ENCODE data around the gene PTPRJ. TPM values are rescaled to one million over a fixed set of nuclear protein-coding genes. Genes with fewer than 3 reads are reported as not detected.

The PTPRJ gene
- total and polyA plus RNA-seq, 9 of the 15 experiments (the other 6 are each of a cell fraction or from before 2014, with no cell fraction given), result 0.56 to 10.7 (median 4.8) TPM

DNA sequence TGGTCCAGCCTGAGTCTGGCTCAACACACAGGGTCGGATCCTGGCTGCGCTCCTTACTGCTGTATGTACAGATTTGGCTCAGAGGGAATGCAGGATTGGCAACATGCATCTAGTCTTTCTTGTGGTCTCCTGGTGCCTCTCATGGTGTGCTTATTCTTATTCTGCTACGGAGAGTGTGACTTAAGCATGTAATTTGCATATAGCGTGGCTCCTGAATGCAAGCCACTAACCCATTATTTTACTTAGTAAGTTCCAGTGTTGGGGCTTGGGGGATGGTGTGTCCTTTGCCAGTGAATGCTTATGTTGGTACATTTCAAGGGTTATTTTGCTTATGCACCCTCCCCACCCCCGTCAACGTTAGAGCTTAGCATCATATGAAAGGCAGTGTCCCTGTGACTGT lies 51.2 kb downstream of the PTPRJ start:
- POLR2A ChIA-PET, result interaction anchor here (1.3 kb wide), 1 partner anchor 12 kb away, joined by 4 read pairs; no protein-coding TSS in a partner anchor
- Histone ChIP-seq H4K20me1 (replicated peaks; ENCODE audit: control insufficient read depth, insufficient read depth, low read length) (no peaks in the 10 kb centered on the region), H2AFZ (ENCODE audit: low read depth, low read length) (no peak overlapping the region), H3K36me3 (ENCODE audit: control insufficient read depth, insufficient read depth, low read length) (no peaks in the 10 kb centered on the region), H3K27me3 (ENCODE audit: control insufficient read depth in 2 of 2, insufficient read depth in 2 of 2, low read length in 2 of 2) (no peaks in the 10 kb centered on the region), H3K4me2 (ENCODE audit: insufficient read depth, low read length) (no peak overlapping the region), H3K4me1 (replicated peaks in 1 of 2; ENCODE audit: control insufficient read depth in 2 of 2, insufficient read depth in 2 of 2, low read length in 2 of 2) (no peaks in the 10 kb centered on the region; a peak in 2 of 5 replicates), H3K9me3 (replicated peaks; ENCODE audit: control insufficient read depth, insufficient read depth, low read depth, low read length) (no peaks in the 10 kb centered on the region), H3K79me2 (ENCODE audit: control insufficient read depth, insufficient read depth, low read length) (no peaks in the 10 kb centered on the region), H3K9ac (ENCODE audit: insufficient read depth in 1 of 2, low read depth in 2 of 2, low read length in 2 of 2) (no peak overlapping the region), H3K27ac (ENCODE audit: extremely low read depth, low read depth, low read length) (no peak overlapping the region), H3K9me1 (ENCODE audit: control insufficient read depth, insufficient read depth, low read length) (no peaks in the 10 kb centered on the region), H3K4me3 (no peak overlapping the region)
- intact Hi-C loops (cut with micrococcal nuclease), result no loop called here
- ATAC-seq, result no peak
- no TSS peak for BruUV-seq (replicated peaks)
- CTCF ChIA-PET (ENCODE audit: low intra/inter-chr PET ratio), result no interaction called here
- no peak for FAIRE-seq
- WGBS (ENCODE audit: insufficient coverage, low coverage, missing lambda C conversion rate), result 75% methylated on average over 6 of the region's 6 CpGs
- in situ Hi-C loops (cut with MboI), result no loop called here
- no peak for DNase-seq (ENCODE audit: extremely low read depth in 1 of 4, low spot score in 3 of 4)
- TF ChIP-seq MYC (IDR thresholded peaks at IDR 0.05; ENCODE audit: low read depth, low read length) (no peak), MYC (CRISPR knock-in tag; IDR thresholded peaks at IDR 0.05; ENCODE audit: borderline replicate concordance, low read depth) (no peak), RBM34 (IDR thresholded peaks at IDR 0.05; ENCODE audit: borderline replicate concordance, insufficient read depth, low read length) (no peak), SUPT5H (IDR thresholded peaks at IDR 0.05) (no peak), ZNF354B (CRISPR knock-in tag; IDR thresholded peaks at IDR 0.05) (no peak), FUS (optimal IDR thresholded peaks at IDR 0.05; ENCODE audit: low read depth, low read length) (no peak), POLR2AphosphoS5 (IDR thresholded peaks at IDR 0.05; ENCODE audit: control insufficient read depth, insufficient read depth, low read depth, low read length) (no peak), HNRNPL (IDR thresholded peaks at IDR 0.05; ENCODE audit: low read depth, low read length) (no peak), ZNF12 (CRISPR knock-in tag; IDR thresholded peaks at IDR 0.05) (no peak), ZNF184 (CRISPR knock-in tag; IDR thresholded peaks at IDR 0.05) (no peak), SOX6 (IDR thresholded peaks at IDR 0.05) (no peak), ZNF644 (tag; IDR thresholded peaks at IDR 0.05; ENCODE audit: low read depth) (no peak), ATF1 (CRISPR knock-in tag; IDR thresholded peaks at IDR 0.05) (no peak), ATF1 (tag; IDR thresholded peaks at IDR 0.05) (no peak), ZNF263 (CRISPR knock-in tag; IDR thresholded peaks at IDR 0.05; ENCODE audit: borderline replicate concordance) (no peak), TFAM (CRISPR knock-in tag; conservative IDR thresholded peaks at IDR 0.05) (no peak)
- TF ChIP-seq, protein P1, sequence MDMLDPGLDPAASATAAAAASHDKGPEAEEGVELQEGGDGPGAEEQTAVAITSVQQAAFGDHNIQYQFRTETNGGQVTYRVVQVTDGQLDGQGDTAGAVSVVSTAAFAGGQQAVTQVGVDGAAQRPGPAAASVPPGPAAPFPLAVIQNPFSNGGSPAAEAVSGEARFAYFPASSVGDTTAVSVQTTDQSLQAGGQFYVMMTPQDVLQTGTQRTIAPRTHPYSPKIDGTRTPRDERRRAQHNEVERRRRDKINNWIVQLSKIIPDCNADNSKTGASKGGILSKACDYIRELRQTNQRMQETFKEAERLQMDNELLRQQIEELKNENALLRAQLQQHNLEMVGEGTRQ (CRISPR knock-in tag; IDR thresholded peaks at IDR 0.05), result no peak
- TF ChIP-seq, protein P2, sequence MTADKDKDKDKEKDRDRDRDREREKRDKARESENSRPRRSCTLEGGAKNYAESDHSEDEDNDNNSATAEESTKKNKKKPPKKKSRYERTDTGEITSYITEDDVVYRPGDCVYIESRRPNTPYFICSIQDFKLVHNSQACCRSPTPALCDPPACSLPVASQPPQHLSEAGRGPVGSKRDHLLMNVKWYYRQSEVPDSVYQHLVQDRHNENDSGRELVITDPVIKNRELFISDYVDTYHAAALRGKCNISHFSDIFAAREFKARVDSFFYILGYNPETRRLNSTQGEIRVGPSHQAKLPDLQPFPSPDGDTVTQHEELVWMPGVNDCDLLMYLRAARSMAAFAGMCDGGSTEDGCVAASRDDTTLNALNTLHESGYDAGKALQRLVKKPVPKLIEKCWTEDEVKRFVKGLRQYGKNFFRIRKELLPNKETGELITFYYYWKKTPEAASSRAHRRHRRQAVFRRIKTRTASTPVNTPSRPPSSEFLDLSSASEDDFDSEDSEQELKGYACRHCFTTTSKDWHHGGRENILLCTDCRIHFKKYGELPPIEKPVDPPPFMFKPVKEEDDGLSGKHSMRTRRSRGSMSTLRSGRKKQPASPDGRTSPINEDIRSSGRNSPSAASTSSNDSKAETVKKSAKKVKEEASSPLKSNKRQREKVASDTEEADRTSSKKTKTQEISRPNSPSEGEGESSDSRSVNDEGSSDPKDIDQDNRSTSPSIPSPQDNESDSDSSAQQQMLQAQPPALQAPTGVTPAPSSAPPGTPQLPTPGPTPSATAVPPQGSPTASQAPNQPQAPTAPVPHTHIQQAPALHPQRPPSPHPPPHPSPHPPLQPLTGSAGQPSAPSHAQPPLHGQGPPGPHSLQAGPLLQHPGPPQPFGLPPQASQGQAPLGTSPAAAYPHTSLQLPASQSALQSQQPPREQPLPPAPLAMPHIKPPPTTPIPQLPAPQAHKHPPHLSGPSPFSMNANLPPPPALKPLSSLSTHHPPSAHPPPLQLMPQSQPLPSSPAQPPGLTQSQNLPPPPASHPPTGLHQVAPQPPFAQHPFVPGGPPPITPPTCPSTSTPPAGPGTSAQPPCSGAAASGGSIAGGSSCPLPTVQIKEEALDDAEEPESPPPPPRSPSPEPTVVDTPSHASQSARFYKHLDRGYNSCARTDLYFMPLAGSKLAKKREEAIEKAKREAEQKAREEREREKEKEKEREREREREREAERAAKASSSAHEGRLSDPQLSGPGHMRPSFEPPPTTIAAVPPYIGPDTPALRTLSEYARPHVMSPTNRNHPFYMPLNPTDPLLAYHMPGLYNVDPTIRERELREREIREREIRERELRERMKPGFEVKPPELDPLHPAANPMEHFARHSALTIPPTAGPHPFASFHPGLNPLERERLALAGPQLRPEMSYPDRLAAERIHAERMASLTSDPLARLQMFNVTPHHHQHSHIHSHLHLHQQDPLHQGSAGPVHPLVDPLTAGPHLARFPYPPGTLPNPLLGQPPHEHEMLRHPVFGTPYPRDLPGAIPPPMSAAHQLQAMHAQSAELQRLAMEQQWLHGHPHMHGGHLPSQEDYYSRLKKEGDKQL (CRISPR knock-in tag; IDR thresholded peaks at IDR 0.05; ENCODE audit: borderline replicate concordance), result no peak

Data from K562 (cell line).